Heart left ventricle (tissue), 13 donors: ENCODE data around the gene NIPBL.

Experiments used
- POLR2A ChIP-seq, 2 donors: fragments of 450-650 bp; IDR thresholded peaks; one replicate each; pipeline ENCODE4 v1.6.1; 2017; ENCODE audit warnings: antibody characterized with exemption in 2 of 2, mild to moderate bottlenecking in 2 of 2, moderate library complexity in 2 of 2
- TF ChIP-seq, protein P1 (sequence below), 12 donors: fragments of 200-600 bp; sonication (generic) in 4 of 12; IDR thresholded peaks; one replicate each; pipeline versions ENCODE4 v1.5.0 to v1.8.0; 2018 to 2022; ENCODE audit warnings: antibody characterized with exemption in 12 of 12, mild to moderate bottlenecking in 5 of 12
- donor health status: ischemic (EF 13 %, LVEDD 7.1; RV severe dilation, severe dysfunction).
- donor health status: DM: no; HTN: yes; CAD: no.
- donor health status: DM: no; HTN: no; CAD: no.
- donor health status: ischemic (EF 25% LVEDD 6.9; RV normal size, moderate dysfunction).
- donor health status: ischemic (EF 25% LVEDD 5.7; RV mildly dilated, moderate dysfunction).
- donor health status: ischemic (EF 35%, LVEDD 5.7; RV mildly dilated, moderate dysfunction).
- donor health status: nonischemic (EF 11% LVEDD 7.7; RV severe dilation, severe dysfunction).
- donor health status: DM: yes; HTN: yes; CAD: no.
- donor health status: PGD.
- donor health status: ischemic (EF 29% LVEDD 5.4; RV normal size, mild dysfunction).
- donor health status: nonischemic (EF 23%, LVEDD 6.1; RV moderate dilation, normal function).

DNA sequence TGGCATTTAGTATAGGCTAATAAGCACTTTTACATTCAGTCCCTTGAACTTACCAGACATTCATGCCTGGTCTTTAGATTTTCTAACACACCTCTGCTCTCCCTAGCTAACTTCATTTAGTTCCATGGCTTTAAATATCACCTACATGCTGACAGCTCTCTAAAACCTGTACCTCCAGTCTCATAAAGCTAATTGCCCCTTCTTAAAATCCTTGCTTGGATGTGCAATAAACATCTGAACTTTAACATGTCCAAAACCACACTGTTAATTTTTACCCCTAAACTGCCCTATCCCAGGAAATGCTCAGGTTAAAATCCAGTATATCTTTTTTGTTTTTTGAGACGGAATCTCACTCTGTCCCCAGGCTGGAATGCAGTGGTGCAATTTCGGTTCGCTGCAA lies 232.8 kb downstream of the NIPBL start:
- TF ChIP-seq, protein P1, sequence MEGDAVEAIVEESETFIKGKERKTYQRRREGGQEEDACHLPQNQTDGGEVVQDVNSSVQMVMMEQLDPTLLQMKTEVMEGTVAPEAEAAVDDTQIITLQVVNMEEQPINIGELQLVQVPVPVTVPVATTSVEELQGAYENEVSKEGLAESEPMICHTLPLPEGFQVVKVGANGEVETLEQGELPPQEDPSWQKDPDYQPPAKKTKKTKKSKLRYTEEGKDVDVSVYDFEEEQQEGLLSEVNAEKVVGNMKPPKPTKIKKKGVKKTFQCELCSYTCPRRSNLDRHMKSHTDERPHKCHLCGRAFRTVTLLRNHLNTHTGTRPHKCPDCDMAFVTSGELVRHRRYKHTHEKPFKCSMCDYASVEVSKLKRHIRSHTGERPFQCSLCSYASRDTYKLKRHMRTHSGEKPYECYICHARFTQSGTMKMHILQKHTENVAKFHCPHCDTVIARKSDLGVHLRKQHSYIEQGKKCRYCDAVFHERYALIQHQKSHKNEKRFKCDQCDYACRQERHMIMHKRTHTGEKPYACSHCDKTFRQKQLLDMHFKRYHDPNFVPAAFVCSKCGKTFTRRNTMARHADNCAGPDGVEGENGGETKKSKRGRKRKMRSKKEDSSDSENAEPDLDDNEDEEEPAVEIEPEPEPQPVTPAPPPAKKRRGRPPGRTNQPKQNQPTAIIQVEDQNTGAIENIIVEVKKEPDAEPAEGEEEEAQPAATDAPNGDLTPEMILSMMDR (IDR thresholded peaks at IDR 0.05) = no peak
- no peak for TF ChIP-seq POLR2A (IDR thresholded peaks at IDR 0.05)
